ENCODE data around the gene AMN.

GRCh38 chr14:102901633-102902032 lies 20.8 kb upstream of the AMN start:
- TF ChIP-seq, protein P1, sequence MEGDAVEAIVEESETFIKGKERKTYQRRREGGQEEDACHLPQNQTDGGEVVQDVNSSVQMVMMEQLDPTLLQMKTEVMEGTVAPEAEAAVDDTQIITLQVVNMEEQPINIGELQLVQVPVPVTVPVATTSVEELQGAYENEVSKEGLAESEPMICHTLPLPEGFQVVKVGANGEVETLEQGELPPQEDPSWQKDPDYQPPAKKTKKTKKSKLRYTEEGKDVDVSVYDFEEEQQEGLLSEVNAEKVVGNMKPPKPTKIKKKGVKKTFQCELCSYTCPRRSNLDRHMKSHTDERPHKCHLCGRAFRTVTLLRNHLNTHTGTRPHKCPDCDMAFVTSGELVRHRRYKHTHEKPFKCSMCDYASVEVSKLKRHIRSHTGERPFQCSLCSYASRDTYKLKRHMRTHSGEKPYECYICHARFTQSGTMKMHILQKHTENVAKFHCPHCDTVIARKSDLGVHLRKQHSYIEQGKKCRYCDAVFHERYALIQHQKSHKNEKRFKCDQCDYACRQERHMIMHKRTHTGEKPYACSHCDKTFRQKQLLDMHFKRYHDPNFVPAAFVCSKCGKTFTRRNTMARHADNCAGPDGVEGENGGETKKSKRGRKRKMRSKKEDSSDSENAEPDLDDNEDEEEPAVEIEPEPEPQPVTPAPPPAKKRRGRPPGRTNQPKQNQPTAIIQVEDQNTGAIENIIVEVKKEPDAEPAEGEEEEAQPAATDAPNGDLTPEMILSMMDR (IDR thresholded peaks at IDR 0.05) = no peak
- no peak for TF ChIP-seq POLR2A (IDR thresholded peaks at IDR 0.05)
